HCT116 (cell line): ENCODE data around the gene ZNF853. TPM values are rescaled to one million over a fixed set of nuclear protein-coding genes. Genes with fewer than 3 reads are reported as not detected.

Experiments used
- ATAC-seq: fragments of 200-7000 bp; cut with Tn5 transposase; 2 replicates; pipeline ENCODE4 v1.9.1; 2020; ENCODE audit warnings: mild to moderate bottlenecking, moderate library complexity
- BruUV-seq: library from RNA; stranded (reverse); fragments of 400-500 nt; replicated peaks from 2 replicates; lab custom pipeline; 2021; lab: Mats Ljungman, UMichigan
- CTCF ChIA-PET: fragments of 300-600 bp; sonication (Branson Sonifier 250); formaldehyde crosslinking; loops from one replicate; lab custom pipeline; 2021; ENCODE audit warnings: antibody characterized with exemption; lab: Charles Lee
- POLR2A ChIA-PET: fragments of 300-600, 350-600 bp; sonication (Branson Sonifier 250); formaldehyde crosslinking; loops from one replicate; lab custom pipeline; 2021; ENCODE audit warnings: antibody characterized with exemption; lab: Charles Lee
- RAD21 ChIA-PET, 2 experiments: fragments of 300-600 bp; sonication (Branson Sonifier 250); formaldehyde crosslinking; loops; one replicate each; lab custom pipeline; 2023; ENCODE audit warnings: low total read pairs in 2 of 2; ENCODE audit not compliant: uncharacterized antibody in 2 of 2, unreplicated experiment in 2 of 2, low non-redundant PET in 1 of 2; lab: Charles Lee
- DNase-seq: peaks from one replicate; pipeline ENCODE4 v3.0.0-alpha.2; 2010; ENCODE audit warnings: low read depth, low spot score
- H2AFZ ChIP-seq: fragments of 200-600 bp; shearing (Covaris generic), sonication (generic); 2 replicates; pipeline ENCODE4 v1.6.1; 2017; ENCODE audit warnings: low read depth, mixed run types, mixed read lengths, antibody characterized with exemption, low read length; ENCODE audit not compliant: poor library complexity, severe bottlenecking
- H3K27ac ChIP-seq: 2 replicates; pipeline ENCODE4 v1.5.1; 2012; ENCODE audit warnings: low read depth, low read length
- H3K27me3 ChIP-seq: fragments of 200-600 bp; sonication (generic); 2 replicates; pipeline ENCODE4 v1.6.1; 2016; ENCODE audit warnings: mixed run types, low read length, mixed read lengths; ENCODE audit not compliant: insufficient read depth
- H3K36me3 ChIP-seq, 2 experiments: fragments of 200-500 bp in 1 of 2; fragments of 200-600 bp in 1 of 2; sonication (Bioruptor generic) in 1 of 2; sonication (generic) in 1 of 2; 2 replicates each; pipeline versions ENCODE4 v1.5.1 to v1.6.1; 2014 to 2016; ENCODE audit warnings: low read length in 2 of 2, inconsistent platforms in 1 of 2, mixed read lengths in 1 of 2, mixed run types in 1 of 2; ENCODE audit not compliant: insufficient read depth in 2 of 2, control insufficient read depth in 1 of 2
- H3K4me1 ChIP-seq, 2 experiments: fragments of 200-600 bp in 1 of 2; sonication (generic) in 1 of 2; 2 replicates each; pipeline versions ENCODE4 v1.5.1 to v1.6.1; 2012 to 2017; ENCODE audit warnings: low read length in 2 of 2, inconsistent platforms in 1 of 2, mild to moderate bottlenecking in 1 of 2, mixed read lengths in 1 of 2, mixed run types in 1 of 2, moderate library complexity in 1 of 2; ENCODE audit not compliant: insufficient read depth in 2 of 2, control insufficient read depth in 1 of 2
- H3K4me2 ChIP-seq: fragments of 200-600 bp; sonication (generic); 2 replicates; pipeline ENCODE4 v1.6.1; 2017; ENCODE audit warnings: mixed run types, low read length, mixed read lengths
- H3K4me3 ChIP-seq, 2 experiments: fragments of 200-600 bp in 1 of 2; sonication (generic) in 1 of 2; replicated peaks in 1 of 2; 2 replicates each; pipeline ENCODE4 v1.5.1; 2011 to 2016; ENCODE audit warnings: low read length in 2 of 2, control low read depth in 1 of 2, low read depth in 1 of 2, mild to moderate bottlenecking in 1 of 2, mixed read lengths in 1 of 2, mixed run types in 1 of 2
- H3K79me2 ChIP-seq: fragments of 200-600 bp; sonication (generic); 2 replicates; pipeline ENCODE4 v1.6.1; 2017; ENCODE audit warnings: mild to moderate bottlenecking, mixed run types, low read length, moderate library complexity, mixed read lengths; ENCODE audit not compliant: insufficient read depth
- H3K9ac ChIP-seq: fragments of 200-600 bp; sonication (generic); 2 replicates; pipeline ENCODE4 v1.6.1; 2016; ENCODE audit warnings: low read length, mixed read lengths
- H3K9me2 ChIP-seq: fragments of 200-600 bp; sonication (generic), shearing (Covaris generic); 2 replicates; pipeline ENCODE4 v1.6.1; 2017; ENCODE audit warnings: mixed run types, mild to moderate bottlenecking, moderate library complexity; ENCODE audit not compliant: insufficient read depth
- H3K9me3 ChIP-seq, 2 experiments: fragments of 200-500 bp in 1 of 2; fragments of 200-600 bp in 1 of 2; sonication (Bioruptor generic) in 1 of 2; sonication (generic) in 1 of 2; 2 replicates each; pipeline ENCODE4 v1.6.1; 2014 to 2017; ENCODE audit warnings: low read length in 2 of 2, mixed read lengths in 2 of 2, inconsistent platforms in 1 of 2, low read depth in 1 of 2, mild to moderate bottlenecking in 1 of 2, mixed run types in 1 of 2, moderate library complexity in 1 of 2; ENCODE audit not compliant: control insufficient read depth in 1 of 2, insufficient read depth in 1 of 2
- H4K20me1 ChIP-seq: fragments of 200-600 bp; sonication (generic), shearing (Covaris generic); 2 replicates; pipeline ENCODE4 v1.6.1; 2017; ENCODE audit warnings: mixed run types, mild to moderate bottlenecking, moderate library complexity; ENCODE audit not compliant: insufficient read depth
- ATF3 ChIP-seq: IDR thresholded peaks from 2 replicates; pipeline ENCODE4 v1.6.1; 2012
- ELF1 ChIP-seq: IDR thresholded peaks from 2 replicates; pipeline ENCODE4 v1.6.1; 2012; ENCODE audit warnings: low read depth, borderline replicate concordance
- EZH2 ChIP-seq: fragments of 200-600 bp; sonication (generic); IDR thresholded peaks from 2 replicates; pipeline ENCODE4 v1.6.1; 2017; ENCODE audit warnings: antibody characterized with exemption, mixed run types
- FOSL1 ChIP-seq: IDR thresholded peaks from 2 replicates; pipeline ENCODE4 v1.6.1; 2012; ENCODE audit warnings: low read depth
- JUND ChIP-seq: IDR thresholded peaks from 2 replicates; pipeline ENCODE4 v1.6.1; 2012
- MAX ChIP-seq: IDR thresholded peaks from 2 replicates; pipeline ENCODE4 v1.6.1; 2012
- POLR2A ChIP-seq: IDR thresholded peaks from 2 replicates; pipeline ENCODE4 v1.7.0; 2011; ENCODE audit warnings: borderline replicate concordance; ENCODE audit not compliant: insufficient read depth, insufficient read length; ENCODE audit errors: extremely low read depth
- POLR2AphosphoS5 ChIP-seq: IDR thresholded peaks from 2 replicates; pipeline ENCODE4 v1.6.1; 2011; ENCODE audit warnings: mild to moderate bottlenecking, low read depth, low read length, moderate library complexity
- RAD21 ChIP-seq: IDR thresholded peaks from 2 replicates; pipeline ENCODE4 v1.6.1; 2012; ENCODE audit warnings: low read depth, mild to moderate bottlenecking
- SRF ChIP-seq: IDR thresholded peaks from 2 replicates; pipeline ENCODE4 v1.6.1; 2012; ENCODE audit warnings: low read depth
- TCF7L2 ChIP-seq: IDR thresholded peaks from 2 replicates; pipeline ENCODE4 v1.7.0; 2011; ENCODE audit warnings: borderline replicate concordance, inconsistent platforms; ENCODE audit not compliant: insufficient read depth, insufficient read length; ENCODE audit errors: extremely low read depth
- YY1 ChIP-seq: IDR thresholded peaks from 2 replicates; pipeline ENCODE4 v1.6.1; 2011; ENCODE audit warnings: low read length, low read depth, moderate library complexity, mild to moderate bottlenecking; ENCODE audit not compliant: insufficient replicate concordance; ENCODE audit errors: extremely low read depth
- intact Hi-C: fragments of 100-400 bp; cut with micrococcal nuclease; formaldehyde crosslinking; loops from 2 replicates; pipeline ENCODE4 v1.10.0; 2022
- total RNA-seq: library from RNA; stranded (reverse); gene quantifications from one replicate; pipeline ENCODE4 v1.2.1, GENCODE V29; 2021; ENCODE audit not compliant: unreplicated experiment

Gene ZNF853
- total RNA-seq, 1 experiment from 2014 or later, result 0.05 TPM

DNA sequence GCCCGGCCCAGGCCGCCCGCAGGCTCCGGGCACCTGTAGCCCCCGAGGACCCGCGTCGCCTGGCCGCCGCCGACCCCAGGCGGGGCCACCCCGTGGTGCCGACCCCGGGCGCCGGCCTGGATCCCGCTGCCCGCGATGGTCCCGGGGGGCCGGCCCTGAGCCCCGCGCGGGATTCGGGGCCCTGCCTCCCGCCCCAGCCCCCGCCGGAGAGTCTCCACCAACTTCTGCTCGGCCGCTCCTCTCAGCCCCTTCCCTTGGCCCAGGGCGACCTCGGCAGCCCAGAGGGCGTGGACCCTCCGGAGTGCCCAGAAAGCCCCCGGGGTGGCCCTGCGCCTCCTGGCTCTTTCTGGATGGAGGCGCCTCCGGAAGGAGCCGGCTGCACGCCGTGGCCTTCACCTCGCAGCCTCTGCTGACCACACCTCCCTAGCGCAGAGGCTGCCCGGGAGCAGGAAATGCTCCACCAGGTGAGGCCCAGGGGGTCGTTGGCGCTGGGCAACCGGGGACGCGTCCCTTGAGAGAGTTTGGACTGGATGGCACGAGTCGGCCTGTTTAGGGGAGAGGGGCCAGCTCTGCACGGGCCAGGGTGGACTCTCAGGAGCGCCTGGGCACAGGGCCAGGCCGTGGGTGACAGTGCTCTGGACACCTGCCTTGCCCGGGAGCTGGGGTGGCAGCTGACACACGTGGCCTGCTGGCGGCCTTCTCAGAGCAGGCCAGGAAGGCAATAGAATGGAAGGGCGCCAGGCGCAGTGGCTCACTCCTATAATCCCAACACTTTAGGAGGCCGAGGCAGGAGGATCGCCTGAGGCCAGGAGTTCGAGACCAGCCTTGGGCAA is 529 bp downstream of the ZNF853 start:
- ATAC-seq (no peak), DNase-seq (no peak)
- no peak overlapping the region for H3K27ac ChIP-seq
- no peaks in the 10 kb centered on the region for H3K4me1 ChIP-seq
- no peaks in the 10 kb centered on the region for H3K79me2 ChIP-seq
- H4K20me1 ChIP-seq, result no peaks in the 10 kb centered on the region
- H3K9me2 ChIP-seq, result no peaks in the 10 kb centered on the region
- POLR2A ChIA-PET, result no interaction called here
- H3K27me3 ChIP-seq, result peaks cover 3% of the 10 kb centered on the region; the same call in 1 of the 2 replicates
- RAD21 ChIA-PET, result no interaction called here
- no TSS peak for BruUV-seq
- H3K4me2 ChIP-seq, result no peak overlapping the region
- H3K9me3 ChIP-seq, result no peaks in the 10 kb centered on the region
- H3K36me3 ChIP-seq, result no peaks in the 10 kb centered on the region
- H3K4me3 ChIP-seq, result no peak overlapping the region
- CTCF ChIA-PET, result no interaction called here
- TF ChIP-seq JUND (no peak), EZH2 (no peak), POLR2A (no peak), FOSL1 (no peak), ATF3 (no peak), YY1 (no peak), POLR2AphosphoS5 (no peak), ELF1 (no peak), RAD21 (no peak), MAX (no peak), TCF7L2 (no peak), SRF (no peak)
- intact Hi-C loops, result no loop called here
- H3K9ac ChIP-seq, result no peak overlapping the region
- no peak overlapping the region for H2AFZ ChIP-seq
